ENCODE results near the gene UBE2O.

- TF ChIP-seq, protein P1, sequence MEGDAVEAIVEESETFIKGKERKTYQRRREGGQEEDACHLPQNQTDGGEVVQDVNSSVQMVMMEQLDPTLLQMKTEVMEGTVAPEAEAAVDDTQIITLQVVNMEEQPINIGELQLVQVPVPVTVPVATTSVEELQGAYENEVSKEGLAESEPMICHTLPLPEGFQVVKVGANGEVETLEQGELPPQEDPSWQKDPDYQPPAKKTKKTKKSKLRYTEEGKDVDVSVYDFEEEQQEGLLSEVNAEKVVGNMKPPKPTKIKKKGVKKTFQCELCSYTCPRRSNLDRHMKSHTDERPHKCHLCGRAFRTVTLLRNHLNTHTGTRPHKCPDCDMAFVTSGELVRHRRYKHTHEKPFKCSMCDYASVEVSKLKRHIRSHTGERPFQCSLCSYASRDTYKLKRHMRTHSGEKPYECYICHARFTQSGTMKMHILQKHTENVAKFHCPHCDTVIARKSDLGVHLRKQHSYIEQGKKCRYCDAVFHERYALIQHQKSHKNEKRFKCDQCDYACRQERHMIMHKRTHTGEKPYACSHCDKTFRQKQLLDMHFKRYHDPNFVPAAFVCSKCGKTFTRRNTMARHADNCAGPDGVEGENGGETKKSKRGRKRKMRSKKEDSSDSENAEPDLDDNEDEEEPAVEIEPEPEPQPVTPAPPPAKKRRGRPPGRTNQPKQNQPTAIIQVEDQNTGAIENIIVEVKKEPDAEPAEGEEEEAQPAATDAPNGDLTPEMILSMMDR (IDR thresholded peaks at IDR 0.05) = no peak
- TF ChIP-seq POLR2A (IDR thresholded peaks at IDR 0.05) = no peak
Measured at GRCh38 chr17:76366247-76366646, 86.7 kb downstream of the UBE2O start.

Data from body of pancreas (tissue), 4 donors.